Skin epidermis (tissue), 12 donors: Measurements from ENCODE around the gene C1QL1.
A peak's percentile ranks its signal among the peaks of the same experiment; 100 is the strongest.

Experiments
- H3K27ac ChIP-seq, 21 experiments: fragments of 200-600 bp; sonication (generic) in 11 of 21; one replicate each; pipeline ENCODE4 v1.5.0; 2020; ENCODE audit warnings: mild to moderate bottlenecking in 3 of 21, inconsistent platforms in 2 of 21, moderate library complexity in 2 of 21
- H3K4me3 ChIP-seq, 7 experiments: fragments of 200-600 bp; sonication (generic) in 2 of 7; one replicate each; pipeline ENCODE4 v1.5.0; 2020; ENCODE audit warnings: inconsistent platforms in 2 of 7, mild to moderate bottlenecking in 2 of 7, moderate library complexity in 1 of 7

Gene C1QL1

GRCh38 chr17:44968225-44969143 is at the start of gene C1QL1:
C1QL1 (minus strand) TSS chr17:44968303; CDS start chr17:44968048, 255 bp downstream.
- Histone ChIP-seq H3K4me3 (peak within 1 kb of the TSS; percentile 17 to 45 (median 34)), H3K27ac (no peak within 1 kb of the TSS)

GRCh38 chr17:45016823-45017222 is 48.7 kb upstream of the C1QL1 start:
- Histone ChIP-seq H3K27ac (no peak overlapping the region), H3K4me3 (no peak overlapping the region)

- Histone ChIP-seq H3K27ac (no peak overlapping the region), H3K4me3 (no peak overlapping the region)
These were observed 48.1 kb upstream of the C1QL1 start for GRCh38 chr17:45016237-45016636.

GRCh38 chr17:45013021-45013997 is 45.2 kb upstream of the C1QL1 start:
- H3K27ac ChIP-seq, result no peak overlapping the region
- no peak overlapping the region for H3K4me3 ChIP-seq

GRCh38 chr17:45011767-45012166 is 43.7 kb upstream of the C1QL1 start:
- Histone ChIP-seq H3K27ac (no peak overlapping the region), H3K4me3 (no peak overlapping the region)

GRCh38 chr17:45009676-45010467 is 41.8 kb upstream of the C1QL1 start:
- no peak overlapping the region for H3K27ac ChIP-seq
- H3K4me3 ChIP-seq, result no peak overlapping the region

GRCh38 chr17:45008216-45008615 is 40.1 kb upstream of the C1QL1 start:
- H3K27ac ChIP-seq, result no peak overlapping the region

GRCh38 chr17:45006927-45007461 is 38.9 kb upstream of the C1QL1 start:
- no peak overlapping the region for H3K27ac ChIP-seq
- no peak overlapping the region for H3K4me3 ChIP-seq

More at GRCh38 chr17:45008216-45008615, 40.1 kb upstream of the C1QL1 start:
- H3K4me3 ChIP-seq, result no peak overlapping the region

- Histone ChIP-seq H3K4me3 (no peak overlapping the region), H3K27ac (no peak overlapping the region)
These were observed 37.6 kb upstream of the C1QL1 start for GRCh38 chr17:45005700-45006099.

- Histone ChIP-seq H3K4me3 (no peak overlapping the region), H3K27ac (no peak overlapping the region)
These were observed 36.3 kb upstream of the C1QL1 start for GRCh38 chr17:45004388-45004787.

- Histone ChIP-seq H3K27ac (no peak overlapping the region), H3K4me3 (no peak overlapping the region)
These were observed 35.8 kb upstream of the C1QL1 start for GRCh38 chr17:45003877-45004276.

GRCh38 chr17:45001310-45001709 is 33.2 kb upstream of the C1QL1 start:
- H3K4me3 ChIP-seq, result no peak overlapping the region
- H3K27ac ChIP-seq, result no peak overlapping the region

GRCh38 chr17:44999433-44999832 is 31.3 kb upstream of the C1QL1 start:
- Histone ChIP-seq H3K27ac (no peak overlapping the region), H3K4me3 (no peak overlapping the region)

GRCh38 chr17:44998646-44999045 is 30.5 kb upstream of the C1QL1 start:
- Histone ChIP-seq H3K4me3 (no peak overlapping the region), H3K27ac (no peak overlapping the region)

- H3K4me3 ChIP-seq, result no peak overlapping the region
These were observed 29.8 kb upstream of the C1QL1 start for GRCh38 chr17:44997733-44998520.

GRCh38 chr17:44996304-44996703 is 28.2 kb upstream of the C1QL1 start:
- no peak overlapping the region for H3K4me3 ChIP-seq
- no peak overlapping the region for H3K27ac ChIP-seq

More at GRCh38 chr17:44997733-44998520, 29.8 kb upstream of the C1QL1 start:
- no peak overlapping the region for H3K27ac ChIP-seq

- no peak overlapping the region for H3K4me3 ChIP-seq
- no peak overlapping the region for H3K27ac ChIP-seq
These were observed 27.4 kb upstream of the C1QL1 start for GRCh38 chr17:44995436-44996001.

- Histone ChIP-seq H3K4me3 (no peak overlapping the region), H3K27ac (no peak overlapping the region)
These were observed 24.3 kb upstream of the C1QL1 start for GRCh38 chr17:44992242-44992939.
